Lung microvascular endothelial cell (primary cell): Measurements from ENCODE around the gene EPB41L1. TPM values are rescaled to one million over a fixed set of nuclear protein-coding genes. Genes with fewer than 3 reads are reported as not detected.

ENCODE experiments used
- DNase-seq, 2 donors: peaks; one replicate each; pipeline versions ENCODE4 v3.0.0 to v3.0.0-alpha.2; 2010; ENCODE audit warnings: low read depth in 2 of 2
- total RNA-seq: library from RNA; depleted of rRNA; stranded (reverse); fragments of >200 nt; gene quantifications from 2 replicates; pipeline ENCODE4 v1.2.1, GENCODE V29; 2014

EPB41L1 gene
- 5.4 and 14.3 TPM in 2 replicates for total RNA-seq

- DNase-seq = no peak
Observed at GRCh38 chr20:36154700-36155628, at the start of gene EPB41L1. Gene EPB41L1 (plus strand): TSS chr20:36154740. CDS start chr20:36173778, 19,038 bp downstream.

DNA sequence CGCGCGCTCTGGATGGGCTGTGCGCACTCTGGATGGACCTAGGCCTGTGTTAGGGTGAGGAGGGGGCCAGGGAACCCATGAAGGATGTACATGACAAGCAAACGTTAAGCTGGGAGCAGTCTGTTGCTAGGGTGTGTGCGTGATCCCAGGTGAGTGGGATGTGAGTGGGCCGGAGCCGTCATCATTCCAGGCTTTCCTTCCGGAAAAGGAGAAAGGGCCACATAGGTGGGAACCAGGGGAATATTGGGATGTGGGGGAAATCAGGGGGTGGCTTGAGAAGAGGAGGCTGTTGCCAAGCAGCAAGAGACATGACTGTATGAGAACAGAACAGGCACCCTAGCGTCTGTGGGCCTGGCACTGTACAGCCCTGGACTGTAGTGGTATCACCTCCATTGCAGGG is 49.7 kb upstream of the EPB41L1 start:
- DNase-seq = no peak

DNA sequence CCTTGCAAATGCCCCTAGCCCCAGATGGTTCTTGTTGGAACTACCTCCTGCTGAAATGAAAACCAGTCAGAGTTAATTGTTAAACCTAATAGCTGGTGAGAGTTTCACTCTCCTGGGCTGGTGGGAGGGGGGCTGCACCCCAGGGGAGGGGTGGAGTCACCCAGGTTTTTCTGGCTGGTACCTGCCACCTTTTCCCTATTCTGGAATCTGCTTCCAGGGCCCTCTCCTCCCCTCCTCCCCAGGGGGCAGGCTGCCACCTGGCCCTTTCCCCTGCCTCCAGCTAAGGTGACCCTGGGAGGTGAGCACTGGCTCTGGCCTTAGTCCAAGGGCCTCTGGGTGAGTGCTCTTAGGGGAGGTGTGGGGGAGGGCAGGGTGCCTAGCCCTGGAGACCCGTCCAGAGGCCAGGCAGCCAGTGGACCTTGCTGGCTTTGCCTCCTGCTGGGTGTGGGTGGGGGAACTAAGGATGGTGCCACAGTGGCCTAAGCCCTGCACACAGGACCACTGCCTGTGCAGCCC is 48.8 kb upstream of the EPB41L1 start:
- no peak for DNase-seq

DNA sequence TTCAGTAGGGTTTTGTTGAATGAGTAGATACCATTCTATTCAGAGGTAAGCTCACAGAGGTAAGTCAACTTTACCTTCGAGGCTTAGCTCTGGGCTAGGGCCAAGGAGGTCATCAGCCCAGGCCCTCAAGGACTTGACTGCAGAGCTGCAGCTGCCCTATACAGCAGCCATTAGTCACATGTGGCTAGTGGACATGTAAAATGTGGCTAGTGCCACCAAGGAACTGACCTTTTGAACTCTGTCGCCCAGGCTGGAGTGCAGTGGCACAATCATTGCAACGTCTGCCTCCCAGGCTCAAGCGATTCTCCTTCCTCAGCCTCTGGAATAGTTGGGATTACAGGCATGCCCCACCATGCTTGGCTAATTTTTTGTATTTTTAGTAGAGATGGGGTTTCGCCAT is 47.9 kb upstream of the EPB41L1 start:
- DNase-seq = no peak

DNA sequence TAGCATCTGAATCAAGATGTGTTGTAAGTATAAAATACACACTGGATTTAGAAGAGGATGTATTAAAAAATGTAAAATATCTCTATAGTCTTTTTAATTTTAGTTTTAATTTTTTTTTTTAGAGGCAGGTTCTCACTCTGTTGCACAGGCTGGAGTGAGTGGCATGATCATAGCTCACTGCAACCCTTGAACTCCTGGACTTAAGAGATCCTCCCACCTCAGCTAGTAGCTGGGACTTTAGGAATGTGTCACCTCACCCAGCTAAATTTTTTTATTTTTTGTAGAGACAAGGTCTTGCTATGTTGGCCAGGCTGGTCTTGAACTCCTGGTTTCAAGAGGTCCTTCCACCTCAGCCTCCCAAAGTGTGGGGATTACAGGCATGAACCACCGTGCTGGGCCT is 46.7 kb upstream of the EPB41L1 start:
- DNase-seq = no peak

DNA sequence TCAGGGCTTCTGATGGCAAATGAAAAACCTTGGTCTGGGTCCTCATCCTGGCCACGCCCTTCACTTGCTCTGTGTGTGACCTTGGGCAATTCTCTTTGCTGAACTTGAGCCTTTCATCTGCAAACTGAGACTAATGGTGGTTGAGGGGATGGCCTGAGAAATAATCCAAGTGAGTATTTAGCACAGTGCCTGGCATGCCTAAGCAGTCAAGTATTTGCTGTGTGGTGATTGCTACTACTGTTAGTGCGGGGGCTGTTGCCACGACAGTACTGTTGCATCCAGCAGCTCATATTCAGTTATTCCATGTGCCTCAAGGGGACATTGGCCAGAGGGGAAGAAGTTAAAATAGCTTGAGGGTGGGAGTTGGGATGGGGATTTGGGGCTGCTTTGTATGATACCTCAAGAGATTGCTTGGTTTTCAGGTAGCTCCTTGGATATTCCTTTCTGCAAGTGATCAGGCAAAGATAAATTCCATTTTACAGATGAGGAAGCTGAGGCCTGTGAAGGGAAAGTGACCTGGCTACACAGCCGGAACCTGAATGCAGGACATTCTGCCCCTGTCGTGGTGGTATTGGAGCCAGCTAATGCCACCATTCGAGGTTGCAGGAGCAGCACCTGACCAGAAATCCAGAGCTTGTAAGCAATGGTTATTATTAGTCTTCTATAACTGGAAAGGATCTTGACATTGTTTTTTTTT is 45.1 kb upstream of the EPB41L1 start:
- DNase-seq = no peak

DNA sequence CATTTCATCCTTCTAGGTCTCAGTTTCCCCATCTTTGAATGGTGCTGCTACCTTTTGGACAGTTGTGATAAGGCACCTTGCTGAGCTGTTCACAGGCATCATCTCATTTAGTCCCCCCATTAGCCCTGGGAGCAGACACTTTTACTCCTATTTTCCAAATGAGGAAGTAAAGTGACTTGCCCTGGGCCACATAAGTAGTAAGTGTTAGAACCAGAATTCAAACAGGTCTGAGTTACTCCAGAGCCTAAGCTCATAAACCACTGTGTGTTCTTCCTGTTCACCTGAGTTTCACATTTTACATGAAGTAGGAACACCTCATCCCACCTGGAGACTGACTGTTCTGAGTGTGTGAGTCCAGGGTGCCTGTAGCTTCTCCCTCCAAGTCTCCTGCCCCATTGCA is 43.5 kb upstream of the EPB41L1 start:
- no peak for DNase-seq

DNA sequence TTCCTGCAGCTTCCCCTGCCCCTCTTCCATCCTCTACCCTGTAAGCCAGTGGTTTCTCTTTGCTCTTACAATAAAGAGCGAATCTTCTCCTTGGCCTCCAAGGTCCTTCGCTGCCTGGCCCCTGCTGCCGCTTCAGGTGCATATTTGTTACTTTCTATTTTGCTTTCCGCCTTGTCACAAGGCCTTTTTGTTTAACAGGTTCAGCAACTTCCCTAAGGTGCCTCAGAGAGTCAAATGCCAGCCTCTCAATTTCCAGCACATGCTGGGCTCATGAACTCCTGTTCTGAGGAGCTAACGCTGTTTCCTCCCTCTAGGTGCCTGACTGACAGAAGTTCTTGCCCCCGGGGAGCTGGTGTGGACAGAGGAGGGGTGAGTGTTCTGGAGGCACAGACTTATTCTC is 42.4 kb upstream of the EPB41L1 start:
- no peak for DNase-seq

DNA sequence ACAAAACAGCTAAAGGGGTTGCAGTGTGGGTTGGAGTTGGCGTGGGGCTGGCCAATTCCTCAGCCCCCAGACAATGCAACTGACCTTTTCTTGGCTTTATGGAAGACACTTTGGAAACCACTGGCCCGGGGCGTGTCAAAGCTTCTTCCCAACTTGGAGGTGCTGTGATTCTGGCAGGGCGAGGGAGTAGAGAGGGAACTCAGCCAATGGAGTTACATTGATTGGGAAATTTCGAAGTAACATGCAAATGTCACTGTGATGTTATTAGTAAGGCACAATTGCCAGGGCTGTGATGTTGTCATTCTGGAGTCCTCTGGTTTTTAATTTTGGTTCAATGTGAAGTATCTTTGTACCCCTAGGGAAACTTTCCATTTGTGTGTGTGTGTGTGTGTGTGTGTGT is 41.5 kb upstream of the EPB41L1 start:
- no peak for DNase-seq

- DNase-seq = no peak
Observed at GRCh38 chr20:36113566-36114250, 40.8 kb upstream of the EPB41L1 start.

DNA sequence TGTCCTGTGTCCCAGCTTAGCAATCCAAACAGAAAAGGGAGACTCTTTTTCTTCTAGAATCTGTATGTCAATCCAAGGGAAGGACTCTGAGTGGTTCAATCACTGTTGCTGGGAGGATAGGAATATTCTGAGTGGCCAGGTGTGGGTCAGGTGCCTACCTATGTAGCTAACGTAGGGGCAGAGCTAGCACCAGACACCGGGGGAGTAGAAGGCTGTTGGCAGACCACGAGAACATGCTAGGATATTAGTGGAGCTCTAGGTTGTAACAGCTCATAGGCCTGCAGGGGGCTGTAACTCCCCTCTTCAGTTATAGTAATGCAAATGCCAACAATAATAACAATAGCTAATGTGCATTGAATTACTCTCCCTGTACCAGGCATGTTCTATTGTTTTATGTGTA is 39.8 kb upstream of the EPB41L1 start:
- peak in 1 of 2 donors; percentile 28 for DNase-seq

GRCh38 chr20:36115925-36116324 is 38.6 kb upstream of the EPB41L1 start:
- DNase-seq = no peak

DNA sequence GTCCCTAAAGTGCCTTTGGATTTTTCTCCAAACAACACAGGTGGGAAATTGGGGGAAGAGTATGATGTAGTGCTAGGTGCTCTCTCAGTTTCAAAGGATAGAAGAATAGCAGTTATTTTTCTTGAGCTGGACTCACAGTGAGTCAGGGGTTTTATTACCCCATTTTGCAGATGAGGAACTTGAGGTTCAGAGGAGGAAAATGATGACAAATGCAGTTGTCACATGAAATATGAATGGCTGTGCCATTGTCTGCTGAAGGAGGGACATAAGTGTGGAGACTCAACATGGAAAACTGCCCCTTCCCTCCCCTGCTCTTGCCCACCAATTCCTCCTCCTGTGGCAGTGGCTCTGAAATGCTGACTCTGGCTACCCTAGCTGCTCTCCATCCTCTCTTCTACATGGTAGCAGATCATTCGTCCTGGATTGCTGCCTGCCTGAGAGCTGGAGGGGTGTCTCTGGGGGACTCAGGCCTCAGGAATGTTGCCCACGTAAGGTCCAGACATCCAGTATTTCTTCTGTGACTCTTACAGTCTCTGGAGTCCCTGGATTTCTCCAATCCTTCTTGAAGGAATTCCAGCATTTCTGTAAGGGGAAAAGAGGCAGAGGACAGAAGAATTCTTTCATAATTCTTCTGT is 37.6 kb upstream of the EPB41L1 start:
- DNase-seq = no peak

- no peak for DNase-seq
Observed at GRCh38 chr20:36117638-36118037, 36.9 kb upstream of the EPB41L1 start.

GRCh38 chr20:36118371-36118770 is 36.2 kb upstream of the EPB41L1 start:
- DNase-seq = no peak

DNA sequence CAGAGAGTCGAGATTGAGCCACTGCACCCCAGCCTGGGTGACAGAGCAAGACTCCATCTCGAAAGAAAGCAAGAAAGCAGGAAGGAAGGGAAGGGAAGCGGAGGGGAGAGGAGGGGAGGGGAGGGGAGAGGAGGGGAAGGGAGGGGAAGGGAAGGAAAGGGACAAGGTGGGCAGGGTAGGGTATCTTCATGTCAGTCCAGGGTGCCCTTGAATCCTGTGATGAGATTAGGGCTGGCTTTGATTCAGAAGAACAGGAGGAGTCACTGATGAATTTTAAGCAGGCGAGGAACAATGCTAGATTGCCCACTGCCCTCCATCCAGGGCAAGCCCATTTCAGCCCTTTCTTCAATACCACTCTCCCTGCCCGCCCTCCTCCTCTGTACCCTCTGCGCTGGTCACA is 35.0 kb upstream of the EPB41L1 start:
- no peak for DNase-seq

DNA sequence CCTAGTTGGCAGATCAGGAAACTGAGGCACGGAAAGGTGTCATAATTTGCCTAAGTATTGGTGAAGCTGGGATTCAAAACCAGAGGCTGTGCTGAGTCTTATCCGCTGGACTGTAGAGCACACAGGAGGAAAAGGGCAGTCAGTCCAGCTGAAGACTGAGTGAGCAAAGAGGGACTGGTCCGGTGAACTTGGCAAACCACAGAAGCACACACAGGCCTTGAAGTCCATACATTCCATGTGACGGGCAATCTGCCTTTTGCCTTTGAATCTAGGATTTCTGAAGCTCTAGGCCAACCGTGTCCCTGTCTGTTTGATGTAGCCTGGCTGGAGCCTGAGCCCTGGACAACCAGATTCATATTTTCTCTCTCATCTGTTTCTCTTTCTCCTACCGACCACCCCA is 34.3 kb upstream of the EPB41L1 start:
- DNase-seq = no peak

GRCh38 chr20:36120991-36121390 is 33.5 kb upstream of the EPB41L1 start:
- no peak for DNase-seq

GRCh38 chr20:36121981-36122930 is 32.3 kb upstream of the EPB41L1 start:
- no peak for DNase-seq

DNA sequence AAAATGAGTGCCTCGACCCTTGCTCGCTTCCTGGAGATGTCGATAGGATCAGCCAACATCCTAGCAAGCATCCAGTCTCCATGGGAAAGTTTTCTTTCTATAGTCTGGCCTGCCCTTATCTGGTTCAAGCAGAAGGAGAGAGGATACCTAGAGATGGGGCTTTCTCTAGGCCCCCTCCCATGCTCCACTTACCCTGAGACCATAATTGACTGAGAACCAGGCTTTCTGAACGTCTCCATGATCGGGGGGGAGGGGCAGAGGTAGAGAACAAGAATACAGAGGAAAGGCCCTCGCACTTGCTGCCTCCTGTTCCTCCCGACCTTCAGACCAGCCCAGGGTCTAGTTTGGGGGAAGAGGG is 31.6 kb upstream of the EPB41L1 start:
- no peak for DNase-seq
